ENCODE results near the gene PAEP.

DNA sequence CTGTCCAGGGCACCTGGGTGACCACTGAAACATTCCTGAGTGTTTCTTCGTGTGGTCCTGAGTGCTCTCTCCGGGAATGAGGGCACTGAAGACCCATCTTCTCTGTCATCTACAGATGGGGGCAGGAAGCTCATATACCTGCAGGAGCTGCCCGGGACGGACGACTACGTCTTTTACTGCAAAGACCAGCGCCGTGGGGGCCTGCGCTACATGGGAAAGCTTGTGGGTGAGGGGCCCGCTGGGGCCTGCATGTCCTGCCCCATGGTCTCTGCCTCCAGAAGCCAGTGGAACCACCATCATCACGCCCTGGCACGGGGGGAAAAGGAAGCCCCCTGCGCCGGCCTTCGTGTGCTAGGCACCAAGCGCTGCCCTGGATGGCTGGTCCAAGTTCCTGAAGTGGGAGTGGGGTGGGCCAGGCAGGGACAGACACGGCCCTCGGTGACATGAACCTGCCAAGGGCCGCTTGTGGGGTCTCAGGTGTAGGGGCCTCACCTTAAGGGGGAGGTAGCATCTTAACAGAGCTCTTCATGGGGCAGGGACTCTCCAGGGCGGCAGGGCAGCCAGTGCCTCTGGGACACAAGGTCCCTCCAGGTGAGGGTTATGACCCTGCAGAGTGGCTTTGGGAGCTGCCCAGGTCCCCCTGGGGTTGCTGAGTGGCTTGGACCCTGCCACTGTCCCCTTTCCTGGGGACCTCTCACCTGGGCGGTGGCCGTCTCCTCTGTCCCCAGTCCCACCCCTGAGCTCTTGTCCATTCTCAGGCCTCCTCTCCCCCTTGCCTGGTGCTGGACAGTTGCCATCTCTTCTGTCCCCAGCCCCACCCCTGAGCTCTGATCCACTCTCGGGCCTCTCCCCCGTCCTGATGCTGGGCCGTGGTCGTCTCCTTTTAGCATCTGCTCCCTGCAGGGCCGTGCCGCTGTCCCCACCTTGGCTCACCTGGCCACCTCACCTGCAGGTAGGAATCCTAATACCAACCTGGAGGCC lies 13.5 kb upstream of the PAEP start:
- TF ChIP-seq, protein P1, sequence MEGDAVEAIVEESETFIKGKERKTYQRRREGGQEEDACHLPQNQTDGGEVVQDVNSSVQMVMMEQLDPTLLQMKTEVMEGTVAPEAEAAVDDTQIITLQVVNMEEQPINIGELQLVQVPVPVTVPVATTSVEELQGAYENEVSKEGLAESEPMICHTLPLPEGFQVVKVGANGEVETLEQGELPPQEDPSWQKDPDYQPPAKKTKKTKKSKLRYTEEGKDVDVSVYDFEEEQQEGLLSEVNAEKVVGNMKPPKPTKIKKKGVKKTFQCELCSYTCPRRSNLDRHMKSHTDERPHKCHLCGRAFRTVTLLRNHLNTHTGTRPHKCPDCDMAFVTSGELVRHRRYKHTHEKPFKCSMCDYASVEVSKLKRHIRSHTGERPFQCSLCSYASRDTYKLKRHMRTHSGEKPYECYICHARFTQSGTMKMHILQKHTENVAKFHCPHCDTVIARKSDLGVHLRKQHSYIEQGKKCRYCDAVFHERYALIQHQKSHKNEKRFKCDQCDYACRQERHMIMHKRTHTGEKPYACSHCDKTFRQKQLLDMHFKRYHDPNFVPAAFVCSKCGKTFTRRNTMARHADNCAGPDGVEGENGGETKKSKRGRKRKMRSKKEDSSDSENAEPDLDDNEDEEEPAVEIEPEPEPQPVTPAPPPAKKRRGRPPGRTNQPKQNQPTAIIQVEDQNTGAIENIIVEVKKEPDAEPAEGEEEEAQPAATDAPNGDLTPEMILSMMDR (IDR thresholded peaks at IDR 0.05; ENCODE audit: insufficient read depth, low read length, poor library complexity, severe bottlenecking): no peak
- TF ChIP-seq EZH2phosphoT487 (conservative IDR thresholded peaks at IDR 0.05; ENCODE audit: low read length): no peak

Data from SU-DHL-6 (cell line).